COLO668 (cell line): ENCODE results near the gene TIMM23.
A peak's percentile ranks its signal among the peaks of the same experiment; 100 is the strongest.
"Not testable (repeated sequence)": the region's sequence is repeated elsewhere in the genome, so short reads cannot be mapped to it uniquely, and the experiment has no call there.

ENCODE experiments used
- DNase-seq: peaks from one replicate; lab custom pipeline; 2025; ENCODE audit not compliant: unreplicated experiment; lab: John Stamatoyannopoulos, UW

The TIMM23 gene

DNA sequence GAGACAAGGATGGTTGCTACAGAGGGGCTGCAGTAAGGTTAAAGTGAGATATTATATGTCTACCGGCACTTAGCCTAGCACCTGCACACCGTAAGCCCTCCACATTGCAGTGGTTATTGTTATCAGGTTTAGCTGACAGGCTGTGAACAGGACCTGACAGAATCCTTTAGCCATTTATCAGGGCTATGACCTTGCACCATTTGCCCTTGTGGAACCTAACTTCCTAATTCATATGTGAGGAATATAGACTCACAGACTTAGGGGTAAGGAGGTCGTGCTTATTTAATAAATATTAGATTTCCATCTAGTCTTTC is 48.0 kb downstream of the TIMM23 start:
- no peak for DNase-seq

DNA sequence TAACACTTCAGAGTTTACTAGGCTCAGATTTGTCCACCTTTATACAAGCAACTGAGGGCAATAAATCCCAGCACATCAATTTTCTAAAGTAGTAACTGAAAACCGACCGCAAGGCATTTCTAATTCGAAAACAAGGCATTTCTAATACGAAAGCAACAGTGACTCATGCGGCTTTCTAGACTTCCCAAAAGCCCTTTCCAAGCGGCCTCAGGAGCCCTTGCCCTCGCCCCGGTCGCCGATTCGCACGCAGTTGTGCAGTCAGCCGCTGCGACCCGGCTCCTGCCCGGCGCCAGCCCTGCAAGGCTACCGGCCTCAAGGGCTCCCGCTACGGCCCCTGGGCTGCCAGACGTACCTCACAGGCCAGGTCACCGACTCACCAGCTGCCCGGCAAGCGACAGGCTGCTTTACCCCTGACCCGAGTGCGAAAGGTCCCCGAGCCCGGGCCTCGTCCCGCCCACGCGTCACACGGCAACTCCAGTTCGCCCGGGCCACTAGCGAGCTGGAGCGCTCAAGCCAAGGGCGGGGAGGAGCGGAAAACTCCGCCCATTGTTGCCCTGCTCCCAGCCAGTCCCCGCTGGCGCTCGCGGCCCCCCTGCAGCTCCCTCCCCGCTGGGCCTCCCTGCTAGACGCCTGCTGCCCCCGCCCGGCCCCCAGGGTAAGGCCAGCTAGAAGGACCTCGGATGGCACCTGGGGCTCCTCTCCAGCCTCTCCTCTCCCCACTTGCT is 50.9 kb downstream of the TIMM23 start:
- DNase-seq = peak; percentile 57

GRCh38 chr10:46024948-46025347 is 52.7 kb downstream of the TIMM23 start:
- DNase-seq = no peak

DNA sequence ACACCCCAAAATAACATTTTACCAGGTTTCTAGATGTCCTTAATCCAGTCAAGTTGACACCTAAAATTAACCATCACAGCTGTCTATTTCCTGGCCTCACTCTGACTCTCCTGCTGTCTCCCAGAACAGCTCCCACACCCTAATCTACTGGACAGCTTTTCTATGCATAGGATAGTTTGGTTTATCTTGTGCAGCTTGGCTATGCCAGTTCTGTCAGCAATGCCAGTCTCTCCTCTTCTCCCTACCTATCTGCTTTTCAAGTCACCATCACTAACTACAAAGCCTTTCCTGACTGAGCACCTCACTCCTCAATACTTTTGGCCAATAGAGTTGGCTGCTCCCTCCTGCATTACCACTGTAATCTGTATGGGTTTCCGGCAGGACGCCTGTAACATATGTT is 53.1 kb downstream of the TIMM23 start:
- DNase-seq = no peak

GRCh38 chr10:46026106-46026505 is 53.8 kb downstream of the TIMM23 start:
- no peak for DNase-seq

DNA sequence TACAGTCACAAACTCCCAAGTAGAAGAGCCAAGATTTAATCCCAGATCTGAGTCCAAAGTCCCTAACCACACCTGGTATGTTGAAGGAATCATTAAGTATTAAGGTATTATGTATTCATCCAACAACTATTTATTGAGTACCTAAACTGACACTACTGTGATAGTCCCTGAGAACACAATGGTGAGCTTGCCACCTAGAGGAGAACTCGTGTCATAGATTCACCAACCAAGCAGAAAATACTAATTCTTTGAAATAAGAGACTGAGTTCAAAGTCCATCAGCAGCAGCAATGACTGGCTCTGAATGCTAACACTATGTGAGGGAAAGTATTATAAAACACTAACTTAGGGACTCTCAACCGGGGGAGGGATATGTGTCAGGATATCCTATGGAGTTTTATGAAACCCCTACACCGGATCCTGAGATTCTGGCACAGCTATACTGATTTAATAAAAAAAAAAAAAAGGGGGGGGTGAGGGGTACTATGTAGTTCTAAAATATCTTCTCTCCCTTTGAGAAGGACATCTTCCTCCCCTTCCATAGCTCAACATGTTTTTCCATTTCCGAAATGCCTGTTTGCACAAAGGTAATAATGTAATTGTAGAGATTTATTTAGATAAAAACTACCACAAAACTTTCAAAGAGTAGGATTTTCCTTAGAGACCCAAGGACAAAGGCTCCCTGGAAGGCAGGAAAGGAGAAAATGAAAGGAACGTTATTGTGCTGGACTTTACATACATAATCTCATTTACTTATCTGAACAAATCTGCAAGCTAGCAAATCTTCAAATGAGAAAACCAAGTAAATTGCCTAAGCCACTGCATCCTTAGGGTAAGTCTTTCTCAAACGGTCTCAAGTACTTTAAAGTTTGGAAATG is 56.5 kb downstream of the TIMM23 start:
- peak; percentile 3 for DNase-seq

DNA sequence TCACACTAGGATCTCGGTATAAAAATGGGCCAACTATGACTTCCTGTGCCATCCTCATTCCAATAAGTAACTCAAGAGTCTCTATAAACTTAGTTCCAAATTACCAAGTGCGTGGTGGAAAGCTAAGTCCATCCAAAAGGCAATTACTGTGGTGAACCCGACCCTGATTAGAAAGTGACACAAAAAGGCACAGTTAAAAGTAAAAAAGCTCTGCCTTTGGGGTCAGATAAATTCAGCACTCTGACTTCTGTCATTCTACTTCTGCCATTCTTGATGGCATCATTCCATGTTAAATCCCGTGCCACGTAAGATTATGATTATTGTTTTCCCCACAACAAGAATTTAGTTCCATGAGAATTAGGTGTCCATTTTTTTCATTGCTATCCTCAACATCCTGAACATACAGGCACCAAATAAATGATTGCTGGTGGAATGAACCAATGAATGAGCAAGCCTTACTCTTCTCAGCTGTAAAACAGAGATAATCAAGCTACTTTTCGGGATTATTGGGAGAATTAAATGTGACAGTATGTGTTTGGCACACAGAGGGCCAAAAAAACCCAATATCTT is 57.3 kb downstream of the TIMM23 start:
- DNase-seq = no peak

- peak; percentile 91 for DNase-seq
Observed at GRCh38 chr10:46030091-46030937, 58.0 kb downstream of the TIMM23 start, which contains the start of gene NCOA4. TSS of gene NCOA4 (minus strand) at chr10:46030623. CDS start at chr10:46016680, 13,943 bp downstream.

- DNase-seq = no peak
Observed at GRCh38 chr10:46031648-46032532, 59.6 kb downstream of the TIMM23 start.

DNA sequence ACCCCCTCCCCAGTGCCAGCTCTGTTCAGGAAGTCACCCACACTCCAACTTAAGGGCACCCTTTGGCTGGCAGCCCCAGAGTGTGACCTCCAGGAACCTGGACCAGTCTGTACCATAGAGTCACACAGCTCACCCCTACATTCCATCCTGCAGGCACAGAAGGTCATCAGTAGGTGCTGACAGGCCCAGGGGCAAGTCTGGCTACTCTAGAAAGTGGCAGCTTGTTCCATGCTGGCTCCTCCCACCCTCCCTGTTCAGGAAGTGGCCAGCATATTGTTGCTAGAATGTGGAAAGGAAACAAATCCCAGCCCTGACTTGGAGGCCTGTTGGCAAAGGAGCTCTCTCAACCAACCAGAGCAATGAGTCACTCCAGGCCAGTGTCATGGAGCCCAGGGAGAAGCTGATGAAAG is 61.3 kb downstream of the TIMM23 start:
- DNase-seq = no peak

- DNase-seq = no peak
Observed at GRCh38 chr10:46035923-46036849, 63.9 kb downstream of the TIMM23 start.

DNA sequence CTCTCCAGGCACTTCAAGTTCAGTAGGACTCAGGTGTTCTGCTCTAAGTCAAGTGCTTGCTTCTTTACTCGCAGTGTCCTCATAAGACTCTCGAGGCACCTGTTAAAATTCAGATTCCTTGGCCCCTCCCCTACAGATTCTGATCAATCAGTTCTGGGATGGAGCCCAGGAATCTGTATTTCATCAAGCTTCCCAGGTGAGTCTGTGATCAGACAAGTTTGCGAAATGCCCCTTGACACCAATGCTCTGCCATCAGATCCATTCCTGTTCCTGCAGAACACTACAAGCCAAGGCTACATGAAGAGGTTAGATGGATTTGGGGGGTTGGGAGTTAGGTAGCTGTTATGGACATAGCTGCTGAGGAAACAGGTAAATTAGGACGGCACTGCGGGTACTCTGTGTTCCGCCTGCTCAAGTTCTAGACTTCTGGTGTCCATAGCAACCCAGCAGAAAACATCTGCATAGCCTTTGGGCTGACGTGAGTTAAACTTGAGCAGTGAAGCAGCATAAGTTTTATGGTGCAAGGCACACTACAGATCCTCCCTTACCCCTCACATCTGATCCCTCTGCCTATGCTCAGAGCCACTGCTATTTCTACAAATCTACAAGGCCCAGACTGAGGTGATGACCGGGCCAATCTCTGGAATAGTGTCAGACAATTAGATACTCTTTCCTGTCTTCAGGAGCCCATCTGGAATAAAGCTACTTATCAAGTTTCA is 65.0 kb downstream of the TIMM23 start:
- no peak for DNase-seq

GRCh38 chr10:46040004-46040403 is 67.7 kb downstream of the TIMM23 start:
- no peak for DNase-seq

- DNase-seq = no peak
Observed at GRCh38 chr10:46042527-46042926, 70.2 kb downstream of the TIMM23 start.

DNA sequence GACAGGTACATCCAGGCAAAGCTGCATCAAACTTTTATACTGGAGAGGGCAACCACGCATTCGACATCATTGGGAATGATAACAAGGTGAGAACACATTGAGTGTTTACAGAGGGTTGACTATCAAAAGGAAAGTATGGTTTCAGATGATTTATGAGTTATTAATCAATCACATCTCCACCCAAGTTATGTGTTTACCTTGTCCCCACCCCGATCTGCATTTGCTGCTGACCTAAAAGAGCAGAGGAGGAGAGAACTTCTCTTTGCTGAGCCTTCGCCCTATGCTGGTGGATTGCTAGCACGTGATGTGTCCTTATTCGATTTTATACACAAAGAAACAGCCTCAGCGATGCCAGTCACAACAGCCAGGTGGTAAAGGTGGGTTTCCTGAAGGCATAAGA is 74.0 kb downstream of the TIMM23 start, which contains the start of gene MSMB:
Gene MSMB, minus strand, starts transcription at position 9 of the 400 bp plus-strand sequence. CDS start 32 bp downstream, outside the sequence.
- no peak for DNase-seq

DNA sequence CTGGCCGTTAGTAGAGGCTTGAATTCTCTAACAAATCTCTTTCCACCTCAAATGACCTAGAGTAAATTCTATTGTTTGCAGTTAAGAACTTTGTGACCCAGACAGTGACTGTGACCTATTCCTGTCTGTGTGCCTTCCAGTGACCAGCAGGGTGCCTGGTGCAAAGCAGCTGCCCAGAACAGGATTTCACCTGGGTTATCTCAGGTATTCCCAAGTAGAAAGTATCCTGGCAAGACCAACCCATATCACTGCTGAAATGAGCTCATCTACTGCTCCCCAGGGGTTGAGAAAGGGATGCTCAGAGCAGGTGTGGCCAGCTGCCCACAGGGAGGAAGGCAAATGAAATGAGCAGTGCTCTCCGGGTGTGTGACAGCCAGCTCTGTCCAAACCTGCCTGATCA is 75.9 kb downstream of the TIMM23 start:
- DNase-seq = no peak

GRCh38 chr10:46049497-46049831 is 77.2 kb downstream of the TIMM23 start:
- not testable (repeated sequence) for DNase-seq

- peak; percentile 4 for DNase-seq
Observed at GRCh38 chr10:46050941-46051623, 78.8 kb downstream of the TIMM23 start.
